Mucosa of rectum (tissue), 2 donors: ENCODE data around the gene ADGRB2.

Experiments
- H3K27ac ChIP-seq, 2 donors: one replicate each; pipeline ENCODE4 v1.7.0; 2013; ENCODE audit warnings: inconsistent platforms in 2 of 2, low read depth in 2 of 2, low read length in 2 of 2
- H3K27me3 ChIP-seq, 2 donors: one replicate each; pipeline ENCODE4 v1.7.0; 2013; ENCODE audit warnings: low read length in 2 of 2; ENCODE audit not compliant: control insufficient read depth in 2 of 2, insufficient read depth in 2 of 2
- H3K36me3 ChIP-seq, 2 donors: one replicate each; pipeline ENCODE4 v1.7.0; 2013; ENCODE audit warnings: low read length in 2 of 2; ENCODE audit not compliant: control insufficient read depth in 2 of 2, insufficient read depth in 2 of 2
- H3K4me1 ChIP-seq, 2 donors: one replicate each; pipeline ENCODE4 v1.7.0; 2013; ENCODE audit warnings: low read length in 2 of 2, mild to moderate bottlenecking in 1 of 2; ENCODE audit not compliant: control insufficient read depth in 2 of 2, insufficient read depth in 2 of 2
- H3K4me3 ChIP-seq, 2 donors: one replicate each; pipeline ENCODE4 v1.7.0; 2013; ENCODE audit warnings: low read length in 2 of 2
- H3K9ac ChIP-seq, 2 donors: one replicate each; pipeline ENCODE4 v1.7.0; 2013; ENCODE audit warnings: low read length in 2 of 2, low read depth in 1 of 2, mild to moderate bottlenecking in 1 of 2
- H3K9me3 ChIP-seq, 2 donors: one replicate each; pipeline ENCODE4 v1.7.0; 2013; ENCODE audit warnings: low read length in 2 of 2; ENCODE audit not compliant: control insufficient read depth in 2 of 2
- donor health status: healthy.
- donor health status: Normal muscosa, but diverticular disease.

Gene ADGRB2

DNA sequence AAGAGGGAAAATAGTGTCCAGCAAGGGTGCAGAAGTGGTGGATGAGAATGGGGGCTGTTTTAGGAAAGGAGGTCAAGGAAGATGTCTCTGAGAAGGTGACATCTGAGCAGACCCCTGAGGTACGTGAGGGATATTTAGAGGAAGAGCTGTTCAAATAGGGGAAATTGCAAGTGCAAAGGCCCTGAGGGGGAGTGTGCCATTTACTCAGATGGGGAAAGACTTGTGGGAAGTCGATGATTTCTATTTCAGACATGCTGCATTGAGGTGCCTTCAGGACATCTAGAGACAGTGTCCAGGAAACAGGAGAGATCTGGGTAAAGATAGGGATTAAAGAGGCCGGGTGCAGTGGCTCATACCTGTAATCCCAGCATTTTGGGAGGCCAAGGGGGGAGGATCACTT is 10.4 kb upstream of the ADGRB2 start:
- Histone ChIP-seq H3K4me1 (peaks cover 10 to 13% of the 10 kb centered on the region in 2 donors), H3K27ac (no peak overlapping the region), H3K9ac (no peak overlapping the region), H3K27me3 (peaks cover 45 to 49% of the 10 kb centered on the region in 2 donors), H3K36me3 (no peaks in the 10 kb centered on the region), H3K9me3 (no peaks in the 10 kb centered on the region), H3K4me3 (no peak overlapping the region)

DNA sequence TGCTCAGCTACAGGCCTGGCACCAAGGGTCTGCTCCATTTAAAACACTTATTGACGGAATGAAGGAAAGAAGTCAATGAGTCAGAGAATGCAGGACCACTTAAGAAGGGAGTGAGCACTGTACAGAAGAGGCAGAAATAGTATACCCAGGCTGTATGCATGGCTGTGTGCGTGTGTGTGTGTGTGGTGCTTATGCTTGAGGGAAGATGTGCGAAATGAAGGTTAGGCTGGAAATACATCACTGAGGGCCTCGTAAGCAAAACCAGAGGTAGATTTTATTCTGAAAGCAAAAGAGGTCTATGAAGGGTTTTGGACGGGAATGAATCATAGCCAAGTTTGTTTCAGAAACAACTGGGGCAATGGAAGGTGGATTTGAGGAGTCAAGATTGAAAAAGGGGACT is 9.7 kb upstream of the ADGRB2 start:
- Histone ChIP-seq H3K4me3 (no peak overlapping the region), H3K27me3 (peaks cover 42 to 49% of the 10 kb centered on the region in 2 donors), H3K4me1 (peaks cover 13 to 14% of the 10 kb centered on the region in 2 donors), H3K27ac (no peak overlapping the region), H3K36me3 (no peaks in the 10 kb centered on the region), H3K9me3 (no peaks in the 10 kb centered on the region), H3K9ac (no peak overlapping the region)

DNA sequence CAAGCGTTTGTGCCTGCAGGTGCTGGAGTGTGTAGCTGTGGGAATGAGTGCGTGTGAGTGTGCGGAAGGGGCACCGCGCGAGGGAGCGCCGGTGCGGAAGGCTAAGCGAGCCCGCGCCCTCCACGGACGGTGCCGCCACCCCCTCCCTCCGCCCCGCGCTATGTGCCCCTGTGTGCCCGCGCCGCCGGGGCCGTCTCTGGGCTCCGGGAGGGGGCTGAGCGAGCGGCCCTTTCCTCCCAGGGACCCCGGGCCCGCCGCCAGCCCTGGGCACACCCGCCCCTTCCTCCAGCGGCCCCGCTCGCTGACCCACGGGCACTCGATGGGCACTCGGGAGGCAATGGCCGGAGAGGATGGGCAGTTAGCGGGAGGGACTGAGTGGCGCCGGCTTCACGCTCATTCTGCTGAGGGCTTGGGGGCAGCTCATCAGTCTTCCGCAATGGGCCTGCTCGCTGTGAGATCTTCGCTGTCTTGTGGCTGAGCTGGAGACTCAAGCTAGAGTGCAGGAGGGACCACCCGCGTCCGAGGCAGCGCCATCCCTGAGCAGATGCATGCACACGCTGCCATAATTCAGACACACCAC is 8.6 kb upstream of the ADGRB2 start:
- H3K27me3 ChIP-seq, result peaks cover 41 to 49% of the 10 kb centered on the region in 2 donors
- H3K27ac ChIP-seq, result no peak overlapping the region
- H3K36me3 ChIP-seq, result no peaks in the 10 kb centered on the region
- H3K9ac ChIP-seq, result no peak overlapping the region
- H3K9me3 ChIP-seq, result no peaks in the 10 kb centered on the region
- peaks cover 14 to 16% of the 10 kb centered on the region in 2 donors for H3K4me1 ChIP-seq
- H3K4me3 ChIP-seq, result peak overlapping the region; percentile 1 to 57

DNA sequence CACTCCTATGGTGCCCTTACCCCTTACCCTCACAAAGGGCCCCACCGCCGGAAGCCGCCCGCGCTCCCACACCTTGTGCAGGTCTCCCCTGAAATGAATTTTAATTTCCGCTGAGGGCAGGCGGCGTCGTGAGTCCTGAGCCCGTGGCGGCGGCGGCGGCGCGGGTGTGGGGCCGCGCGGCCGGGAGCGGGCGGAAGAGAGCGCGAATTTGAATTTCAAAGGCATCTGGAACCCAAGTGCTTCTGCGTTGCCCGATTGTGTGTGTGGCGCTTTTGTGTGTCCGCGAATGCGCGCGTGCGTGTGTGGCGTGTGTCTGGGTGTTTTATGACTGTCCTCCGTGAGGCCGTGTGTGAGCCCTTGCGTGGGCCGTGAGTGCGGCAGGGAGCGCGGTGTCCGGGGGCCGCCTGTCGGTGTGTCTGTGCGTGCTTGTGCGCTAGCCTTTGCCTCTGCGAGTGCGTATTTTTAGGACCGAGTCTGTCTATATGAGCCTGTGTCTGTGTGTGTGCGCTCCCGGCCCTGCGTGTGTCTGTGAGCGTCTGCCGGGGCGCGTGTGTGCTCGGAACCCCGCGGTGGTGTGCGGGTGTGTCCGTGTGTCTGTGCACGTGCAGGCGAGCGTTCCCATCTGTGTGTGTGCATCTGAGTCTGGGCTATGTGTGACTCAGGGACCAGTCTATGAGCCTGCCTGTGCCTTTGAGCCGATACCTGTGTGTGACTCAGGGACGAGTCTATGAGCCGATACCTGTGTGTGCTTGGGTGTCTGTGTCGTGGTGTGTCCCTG is 7.9 kb upstream of the ADGRB2 start:
- Histone ChIP-seq H3K9me3 (no peaks in the 10 kb centered on the region), H3K4me1 (peaks cover 14 to 16% of the 10 kb centered on the region in 2 donors), H3K27ac (no peak overlapping the region), H3K9ac (no peak overlapping the region), H3K27me3 (peaks cover 45 to 48% of the 10 kb centered on the region in 2 donors), H3K4me3 (peak overlapping the region; percentile 1 to 57), H3K36me3 (no peaks in the 10 kb centered on the region)

DNA sequence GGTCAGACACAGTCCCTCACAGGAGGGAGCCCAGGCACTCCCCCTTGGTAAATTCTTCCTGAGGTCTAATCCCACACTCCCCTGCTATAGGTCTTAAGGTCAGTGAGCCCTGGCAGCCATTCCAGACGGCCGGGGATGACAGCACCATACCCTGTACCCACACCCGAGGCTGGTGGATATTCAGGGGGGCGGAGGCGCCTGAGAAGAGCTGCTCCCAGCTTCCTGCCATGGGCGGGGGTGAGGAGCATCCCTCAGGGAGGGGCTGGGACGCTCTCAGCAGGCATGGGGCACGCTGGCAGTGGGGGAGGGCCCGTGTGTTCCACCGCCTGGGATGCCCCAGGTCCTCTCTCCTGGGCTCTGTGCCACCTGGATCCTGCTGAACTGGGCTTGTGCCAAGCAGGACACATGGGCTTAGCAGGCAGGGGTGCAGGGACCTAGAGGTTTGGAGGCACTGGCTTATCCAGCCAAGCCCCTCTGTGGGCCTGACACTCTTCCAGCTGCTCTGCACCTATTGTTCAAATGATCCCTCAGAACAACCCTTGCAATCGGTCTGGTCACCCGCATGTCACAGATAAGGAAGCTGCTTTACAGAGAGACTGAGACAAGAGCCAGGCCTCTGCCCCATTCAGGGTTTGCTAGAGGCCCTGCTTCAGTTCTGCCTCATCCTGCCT is 5.7 kb upstream of the ADGRB2 start:
- Histone ChIP-seq H3K9ac (no peak overlapping the region), H3K27ac (no peak overlapping the region), H3K27me3 (peaks cover 40 to 46% of the 10 kb centered on the region in 2 donors), H3K4me1 (peaks cover 16% of the 10 kb centered on the region in 2 donors), H3K36me3 (no peaks in the 10 kb centered on the region), H3K4me3 (no peak overlapping the region), H3K9me3 (no peaks in the 10 kb centered on the region)

DNA sequence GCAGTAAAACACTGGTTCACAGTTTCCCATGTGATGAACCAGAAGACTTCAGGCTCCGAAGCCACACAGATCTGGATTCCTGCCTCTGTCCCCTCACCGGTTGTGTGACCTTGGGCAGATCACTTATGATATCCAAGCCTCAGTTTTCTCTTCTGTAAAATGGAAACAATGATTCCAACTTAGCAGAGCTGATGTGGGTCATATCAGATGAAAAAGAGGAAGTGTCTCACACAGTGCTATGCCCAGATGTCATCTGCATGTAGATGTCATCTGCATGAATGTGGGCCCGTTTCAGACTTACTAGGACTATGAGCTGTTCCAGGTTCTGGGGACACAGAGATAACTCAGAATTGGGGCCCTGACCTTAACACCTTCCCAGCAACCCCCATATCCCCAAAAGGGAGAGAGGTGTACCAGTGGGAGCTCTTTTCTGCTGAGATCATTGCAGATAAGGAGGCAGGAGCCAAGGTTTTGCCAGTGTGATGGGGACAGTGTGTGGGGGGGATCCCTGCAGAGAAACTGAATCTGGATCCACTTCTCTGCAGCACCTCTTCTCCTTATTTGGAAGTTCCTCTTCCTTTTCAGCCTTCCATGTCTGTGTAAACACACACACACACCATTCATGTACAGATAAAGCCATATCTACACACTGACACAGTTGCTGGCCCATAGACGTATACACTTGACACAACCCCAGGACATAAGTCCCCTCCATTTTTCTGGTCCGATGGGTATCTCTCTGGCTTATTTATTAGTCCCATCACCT is 5.0 kb upstream of the ADGRB2 start:
- peaks cover 41 to 44% of the 10 kb centered on the region in 2 donors for H3K27me3 ChIP-seq
- H3K27ac ChIP-seq, result no peak overlapping the region
- H3K4me3 ChIP-seq, result no peak overlapping the region
- H3K9me3 ChIP-seq, result no peaks in the 10 kb centered on the region
- no peak overlapping the region for H3K9ac ChIP-seq
- no peaks in the 10 kb centered on the region for H3K36me3 ChIP-seq
- peaks cover 20 to 22% of the 10 kb centered on the region in 2 donors for H3K4me1 ChIP-seq

DNA sequence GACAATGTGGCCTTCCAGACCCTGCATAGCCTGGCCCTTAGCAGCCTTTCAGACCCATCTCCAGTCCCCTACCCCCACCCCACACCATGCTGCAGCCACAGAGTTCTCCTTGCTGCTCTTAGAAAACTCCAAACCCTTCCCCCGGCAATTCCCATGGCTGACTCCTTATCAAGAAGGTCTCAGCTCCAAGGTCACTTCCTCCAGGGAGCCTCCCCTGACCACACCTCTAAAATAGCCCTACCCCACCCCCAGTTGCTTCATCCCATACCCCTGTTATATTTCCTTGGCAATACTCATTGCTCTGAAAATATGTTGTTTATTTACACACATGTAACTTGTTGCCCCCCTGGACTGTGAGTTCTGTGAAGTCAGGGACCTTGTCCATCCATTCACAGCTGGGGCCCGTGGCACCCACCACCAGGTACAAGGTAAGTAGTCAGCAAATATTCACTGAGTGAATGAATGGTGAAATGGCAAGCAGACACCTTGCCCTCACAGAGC is 4.3 kb upstream of the ADGRB2 start:
- Histone ChIP-seq H3K9me3 (no peaks in the 10 kb centered on the region), H3K36me3 (no peaks in the 10 kb centered on the region), H3K27me3 (peaks cover 35 to 37% of the 10 kb centered on the region in 2 donors), H3K4me3 (no peak overlapping the region), H3K4me1 (peaks cover 22% of the 10 kb centered on the region in 2 donors), H3K27ac (no peak overlapping the region), H3K9ac (no peak overlapping the region)

DNA sequence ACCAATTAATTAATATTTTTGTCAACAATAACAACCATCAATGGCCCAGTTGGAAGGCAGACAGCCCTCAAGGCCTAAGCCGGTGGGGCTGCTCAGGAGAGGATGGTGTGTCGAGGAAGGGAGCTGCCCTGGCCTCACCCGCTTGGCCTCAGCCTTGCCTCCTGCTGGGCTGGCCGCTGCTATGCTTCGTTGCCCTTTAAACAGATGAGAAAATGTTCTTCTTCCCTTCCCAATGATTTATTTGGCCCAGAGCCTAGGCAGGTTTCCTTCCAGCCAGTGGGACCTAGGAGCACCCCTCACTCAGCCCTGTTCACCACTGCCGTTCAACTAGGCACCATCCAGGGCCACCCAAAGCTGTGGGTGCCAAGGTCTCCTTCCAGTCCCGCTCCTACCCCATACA is 3.1 kb upstream of the ADGRB2 start:
- H3K27ac ChIP-seq, result no peak overlapping the region
- H3K4me1 ChIP-seq, result peaks cover 18 to 22% of the 10 kb centered on the region in 2 donors
- H3K36me3 ChIP-seq, result no peaks in the 10 kb centered on the region
- H3K27me3 ChIP-seq, result peaks cover 29 to 33% of the 10 kb centered on the region in 2 donors
- no peak overlapping the region for H3K4me3 ChIP-seq
- H3K9ac ChIP-seq, result no peak overlapping the region
- H3K9me3 ChIP-seq, result no peaks in the 10 kb centered on the region

DNA sequence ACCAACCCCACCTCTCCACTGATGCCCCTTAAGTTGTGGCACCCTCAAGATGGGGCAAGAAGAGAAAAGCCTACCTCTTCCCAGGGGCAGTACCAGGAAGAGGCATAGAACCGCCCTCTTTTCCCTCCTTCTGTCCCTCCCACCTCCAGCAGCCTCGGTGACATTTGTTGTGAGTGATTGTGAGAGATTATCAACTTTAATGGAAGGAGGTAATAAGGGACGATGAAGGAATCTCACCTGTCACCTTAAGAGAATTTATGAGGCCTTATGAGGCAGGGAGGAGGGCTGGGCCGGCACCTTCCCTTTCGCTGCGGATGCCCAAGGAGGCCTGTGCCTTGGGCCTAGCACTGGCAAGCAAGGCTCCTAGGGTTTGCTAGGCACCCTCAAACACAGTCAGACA is 1.4 kb upstream of the ADGRB2 start:
- Histone ChIP-seq H3K27me3 (peaks cover 29 to 37% of the 10 kb centered on the region in 2 donors), H3K4me1 (peaks cover 18 to 24% of the 10 kb centered on the region in 2 donors), H3K4me3 (no peak overlapping the region), H3K9ac (no peak overlapping the region), H3K36me3 (no peaks in the 10 kb centered on the region), H3K27ac (no peak overlapping the region), H3K9me3 (no peaks in the 10 kb centered on the region)
